ENCODE measurements around the gene SYNDIG1.

DNA sequence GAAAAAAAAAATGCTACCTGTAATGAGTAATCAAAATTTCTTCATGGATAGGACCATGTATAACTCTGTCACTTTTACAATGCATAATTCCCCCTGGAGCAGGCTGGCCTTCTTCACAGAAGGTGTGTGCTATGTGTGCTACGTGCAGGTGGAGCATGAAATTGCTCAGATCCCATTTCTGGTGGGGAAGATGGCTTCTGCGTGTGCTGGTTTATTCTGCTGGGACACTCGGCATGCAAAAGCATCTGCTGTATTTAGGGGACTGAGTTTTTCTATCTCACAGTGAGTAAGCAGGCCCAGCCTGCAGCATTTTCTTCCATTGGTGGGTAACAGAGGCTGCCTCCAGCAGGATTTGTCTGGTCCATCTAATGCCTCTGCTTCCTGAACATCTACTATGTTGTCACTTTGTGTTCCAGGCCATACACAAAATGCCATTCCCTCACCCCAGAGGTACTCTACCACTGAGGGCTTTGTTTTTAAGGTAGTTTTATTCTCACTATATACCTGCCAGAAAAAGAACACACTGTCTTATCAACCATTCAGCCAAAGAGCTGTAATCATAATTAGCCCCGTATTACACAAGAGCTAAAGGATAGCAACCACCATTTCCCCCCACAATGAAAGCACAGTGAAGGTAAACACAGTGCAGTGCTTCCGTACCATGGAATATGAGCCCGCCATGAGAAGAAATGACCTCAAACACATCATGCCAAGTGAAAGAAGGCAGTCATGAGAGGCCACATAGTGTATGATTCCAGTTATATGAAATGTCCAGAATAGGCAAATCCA, 62.4 kb downstream of the SYNDIG1 start:
- TF ChIP-seq KDM5B (IDR thresholded peaks at IDR 0.05; ENCODE audit: insufficient replicate concordance, low read depth, low read length) (no peak), PHB2 (IDR thresholded peaks at IDR 0.05; ENCODE audit: low read depth) (no peak), KAT2B (IDR thresholded peaks at IDR 0.05; ENCODE audit: low read depth, low read length) (no peak), SMAD3 (CRISPR knock-in tag; conservative IDR thresholded peaks at IDR 0.05) (no peak), SMAD1 (IDR thresholded peaks at IDR 0.05; ENCODE audit: low read depth, low read length, partially characterized antibody) (no peak), BACH1 (tag; IDR thresholded peaks at IDR 0.05) (no peak), RFX5 (IDR thresholded peaks at IDR 0.05; ENCODE audit: low read depth, low read length) (no peak), NFRKB (IDR thresholded peaks at IDR 0.05; ENCODE audit: low read depth) (no peak), CEBPB (tag; IDR thresholded peaks at IDR 0.05) (no peak), FUS (optimal IDR thresholded peaks at IDR 0.05; ENCODE audit: low read depth, low read length) (no peak), ZNF707 (CRISPR knock-in tag; conservative IDR thresholded peaks at IDR 0.05) (no peak)
- TF ChIP-seq, protein P1, sequence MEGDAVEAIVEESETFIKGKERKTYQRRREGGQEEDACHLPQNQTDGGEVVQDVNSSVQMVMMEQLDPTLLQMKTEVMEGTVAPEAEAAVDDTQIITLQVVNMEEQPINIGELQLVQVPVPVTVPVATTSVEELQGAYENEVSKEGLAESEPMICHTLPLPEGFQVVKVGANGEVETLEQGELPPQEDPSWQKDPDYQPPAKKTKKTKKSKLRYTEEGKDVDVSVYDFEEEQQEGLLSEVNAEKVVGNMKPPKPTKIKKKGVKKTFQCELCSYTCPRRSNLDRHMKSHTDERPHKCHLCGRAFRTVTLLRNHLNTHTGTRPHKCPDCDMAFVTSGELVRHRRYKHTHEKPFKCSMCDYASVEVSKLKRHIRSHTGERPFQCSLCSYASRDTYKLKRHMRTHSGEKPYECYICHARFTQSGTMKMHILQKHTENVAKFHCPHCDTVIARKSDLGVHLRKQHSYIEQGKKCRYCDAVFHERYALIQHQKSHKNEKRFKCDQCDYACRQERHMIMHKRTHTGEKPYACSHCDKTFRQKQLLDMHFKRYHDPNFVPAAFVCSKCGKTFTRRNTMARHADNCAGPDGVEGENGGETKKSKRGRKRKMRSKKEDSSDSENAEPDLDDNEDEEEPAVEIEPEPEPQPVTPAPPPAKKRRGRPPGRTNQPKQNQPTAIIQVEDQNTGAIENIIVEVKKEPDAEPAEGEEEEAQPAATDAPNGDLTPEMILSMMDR (IDR thresholded peaks at IDR 0.05 in 2 of 3, conservative IDR thresholded peaks at IDR 0.05 in 1 of 3; ENCODE audit: insufficient read depth in 2 of 3, low read depth in 1 of 3, low read length in 3 of 3) = no peak
- TF ChIP-seq, protein P2, sequence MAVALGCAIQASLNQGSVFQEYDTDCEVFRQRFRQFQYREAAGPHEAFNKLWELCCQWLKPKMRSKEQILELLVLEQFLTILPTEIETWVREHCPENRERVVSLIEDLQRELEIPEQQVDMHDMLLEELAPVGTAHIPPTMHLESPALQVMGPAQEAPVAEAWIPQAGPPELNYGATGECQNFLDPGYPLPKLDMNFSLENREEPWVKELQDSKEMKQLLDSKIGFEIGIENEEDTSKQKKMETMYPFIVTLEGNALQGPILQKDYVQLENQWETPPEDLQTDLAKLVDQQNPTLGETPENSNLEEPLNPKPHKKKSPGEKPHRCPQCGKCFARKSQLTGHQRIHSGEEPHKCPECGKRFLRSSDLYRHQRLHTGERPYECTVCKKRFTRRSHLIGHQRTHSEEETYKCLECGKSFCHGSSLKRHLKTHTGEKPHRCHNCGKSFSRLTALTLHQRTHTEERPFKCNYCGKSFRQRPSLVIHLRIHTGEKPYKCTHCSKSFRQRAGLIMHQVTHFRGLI (CRISPR knock-in tag; IDR thresholded peaks at IDR 0.05) = no peak
